Naive thymus-derived CD8-positive, alpha-beta T cell (primary cell): ENCODE results near the gene NTRK1. TPM values are rescaled to one million over a fixed set of nuclear protein-coding genes. Genes with fewer than 3 reads are reported as not detected.

Experiments
- ATAC-seq, 2 donors: fragments of 150-1000 bp; cut with Tn5 transposase in 1 of 2; sonication (Bioruptor Pico), chemical (Tn5 transposase) in 1 of 2; 1 replicate in 1 of 2; 2 replicates in 1 of 2; pipeline ENCODE4 v1.10.0; 2021; ENCODE audit warnings: mild to moderate bottlenecking in 2 of 2, moderate library complexity in 2 of 2
- POLR2A ChIA-PET: fragments of 350-600 bp; sonication (Branson Sonifier 250); formaldehyde crosslinking; loops from one replicate; lab custom pipeline; 2021; ENCODE audit warnings: antibody characterized with exemption; lab: Charles Lee
- DNase-seq, 10 donors: peaks; one replicate each; pipeline versions ENCODE4 v3.0.0 to v3.0.0-alpha.2; 2020 to 2022
- H3K27ac Mint-ChIP-seq, 10 donors: one replicate each; pipeline ENCODE4 v1.8.0; 2020 to 2022; ENCODE audit warnings: mild to moderate bottlenecking in 10 of 10, mixed read lengths in 10 of 10, moderate library complexity in 4 of 10, inconsistent platforms in 1 of 10
- H3K27me3 Mint-ChIP-seq, 5 donors: one replicate each; pipeline ENCODE4 v1.8.0; 2021 to 2022; ENCODE audit warnings: mixed read lengths in 5 of 5
- H3K36me3 Mint-ChIP-seq, 3 donors: one replicate each; pipeline ENCODE4 v1.8.0; 2020 to 2022; ENCODE audit warnings: mixed read lengths in 3 of 3, mild to moderate bottlenecking in 2 of 3, inconsistent platforms in 1 of 3
- H3K4me1 Mint-ChIP-seq, 4 donors: one replicate each; pipeline ENCODE4 v1.8.0; 2021 to 2022; ENCODE audit warnings: mixed read lengths in 4 of 4
- H3K4me3 Mint-ChIP-seq, 10 donors: one replicate each; pipeline ENCODE4 v1.8.0; 2020 to 2022; ENCODE audit warnings: mild to moderate bottlenecking in 10 of 10, mixed read lengths in 10 of 10, moderate library complexity in 6 of 10, inconsistent platforms in 1 of 10
- H3K9me3 Mint-ChIP-seq, 9 donors: one replicate each; pipeline ENCODE4 v1.8.0; 2020 to 2022; ENCODE audit warnings: mixed read lengths in 9 of 9, mild to moderate bottlenecking in 3 of 9, inconsistent platforms in 1 of 9, moderate library complexity in 1 of 9
- polyA plus RNA-seq, 3 donors: library from polyadenylated mRNA; unstranded; fragments of 300-500 nt; fragmentation: Illumina TruSeq; gene quantifications; one replicate each; pipeline ENCODE4 v1.2.3, GENCODE V29; 2021
- total RNA-seq, 8 experiments: library from RNA in 2 of 8; stranded (reverse) in 2 of 8; gene quantifications; one replicate each; pipeline ENCODE4 v1.2.3 and lab custom pipeline; 2021 to 2026

NTRK1 gene
- total and polyA plus RNA-seq, 5 experiments from 2014 or later = 0.14 to 0.25 TPM; not detected in 3

- DNase-seq (peak in 9 of 10 donors; percentile 36 to 77 (median 52)), ATAC-seq (peak; percentile 79 to 80)
- Mint-ChIP-seq H3K9me3 (no peaks in the 10 kb centered on the region), H3K27ac (no peak overlapping the region), H3K27me3 (peaks cover 45 to 98% (median 74%) of the 10 kb centered on the region in 5 donors), H3K36me3 (peaks cover 0 to 3% (median 0%) of the 10 kb centered on the region in 3 donors), H3K4me3 (peak overlapping the region in 7 of 10 donors; percentile 14 to 71 (median 51)), H3K4me1 (peaks cover 13 to 37% (median 34%) of the 10 kb centered on the region in 4 donors)
- POLR2A ChIA-PET = no interaction called here
Observed at GRCh38 chr1:156927215-156928042, 66.8 kb downstream of the NTRK1 start.

- H3K36me3 Mint-ChIP-seq = peaks cover 0 to 3% (median 0%) of the 10 kb centered on the region in 3 donors
- DNase-seq (no peak), ATAC-seq (peak; percentile 7 to 16)
- peaks cover 40 to 98% (median 67%) of the 10 kb centered on the region in 5 donors for H3K27me3 Mint-ChIP-seq
- peaks cover 11 to 33% (median 32%) of the 10 kb centered on the region in 4 donors for H3K4me1 Mint-ChIP-seq
- peak overlapping the region in 1 of 10 donors; percentile 66 for H3K27ac Mint-ChIP-seq
- no peaks in the 10 kb centered on the region for H3K9me3 Mint-ChIP-seq
- POLR2A ChIA-PET = no interaction called here
- H3K4me3 Mint-ChIP-seq = peak overlapping the region; percentile 14 to 71 (median 52)
Observed at GRCh38 chr1:156928043-156928602, 67.5 kb downstream of the NTRK1 start.

- Mint-ChIP-seq H3K36me3 (no peaks in the 10 kb centered on the region), H3K4me3 (no peak overlapping the region), H3K4me1 (peaks cover 7 to 28% (median 26%) of the 10 kb centered on the region in 4 donors), H3K9me3 (no peaks in the 10 kb centered on the region), H3K27me3 (peaks cover 36 to 82% (median 61%) of the 10 kb centered on the region in 5 donors), H3K27ac (no peak overlapping the region)
- POLR2A ChIA-PET = no interaction called here
- ATAC-seq (no peak), DNase-seq (no peak)
Observed at GRCh38 chr1:156929596-156930238, 69.1 kb downstream of the NTRK1 start.

GRCh38 chr1:156930483-156930882 lies 69.8 kb downstream of the NTRK1 start:
- POLR2A ChIA-PET = no interaction called here
- ATAC-seq (no peak), DNase-seq (no peak)
- Mint-ChIP-seq H3K4me1 (peaks cover 7 to 27% (median 24%) of the 10 kb centered on the region in 4 donors), H3K4me3 (no peak overlapping the region), H3K36me3 (peaks cover 0 to 7% (median 0%) of the 10 kb centered on the region in 3 donors), H3K27me3 (peaks cover 32 to 74% (median 53%) of the 10 kb centered on the region in 5 donors), H3K9me3 (no peaks in the 10 kb centered on the region), H3K27ac (peak overlapping the region in 1 of 10 donors; percentile 53)

Other genes starting within 250 kb of the NTRK1 start
- under 1 TPM; 0.39 to 0.58 TPM for gene HAPLN2, start 241.4 kb upstream of the NTRK1 start, total RNA-seq
- gene HAPLN2, start 241.4 kb upstream of the NTRK1 start, polyA plus RNA-seq = not detected
- gene BCAN, start 218.7 kb upstream of the NTRK1 start, total RNA-seq = not detected
- gene BCAN, start 218.7 kb upstream of the NTRK1 start, polyA plus RNA-seq = not detected
- gene NES, start 183.5 kb upstream of the NTRK1 start, total RNA-seq = not detected
- not detected for gene NES, start 183.5 kb upstream of the NTRK1 start, polyA plus RNA-seq
- gene CRABP2, start 155.3 kb upstream of the NTRK1 start, total RNA-seq = 1 to 10 TPM in 1 of 2 experiments, under 1 TPM in 1; 0.44 to 2.9 TPM
- not detected for gene CRABP2, start 155.3 kb upstream of the NTRK1 start, polyA plus RNA-seq
- 10 to 100 TPM; 33.6 to 39.3 TPM for gene METTL25B, start 132.4 kb upstream of the NTRK1 start, total RNA-seq
- gene METTL25B, start 132.4 kb upstream of the NTRK1 start, polyA plus RNA-seq = 1 to 10 TPM; 2.3 to 6.7 (median 5.6) TPM
- 10 to 100 TPM; 45.0 to 50.3 TPM for gene ISG20L2, start 132.1 kb upstream of the NTRK1 start, total RNA-seq
- 10 to 100 TPM; 20.0 to 23.4 (median 20.7) TPM for gene ISG20L2, start 132.1 kb upstream of the NTRK1 start, polyA plus RNA-seq
- 10 to 100 TPM; 49.7 to 56.9 TPM for gene MRPL24, start 119.8 kb upstream of the NTRK1 start, total RNA-seq
- gene MRPL24, start 119.8 kb upstream of the NTRK1 start, polyA plus RNA-seq = 100 to 1,000 TPM in 2 of 3 donors, 10 to 100 TPM in 1; 98.6 to 109 (median 103) TPM
- 100 to 1,000 TPM in 1 of 2 experiments, 10 to 100 TPM in 1; 95.4 to 103 TPM for gene HDGF, start 109.2 kb upstream of the NTRK1 start, total RNA-seq
- gene HDGF, start 109.2 kb upstream of the NTRK1 start, polyA plus RNA-seq = 10 to 100 TPM; 25.0 to 50.1 (median 41.3) TPM
- gene PRCC, start 93.3 kb upstream of the NTRK1 start, total RNA-seq = 10 to 100 TPM; 59.5 to 64.0 TPM
- gene PRCC, start 93.3 kb upstream of the NTRK1 start, polyA plus RNA-seq = 10 to 100 TPM; 22.9 to 55.7 (median 39.9) TPM
- gene SH2D2A, start 44.0 kb upstream of the NTRK1 start, total RNA-seq = 10 to 100 TPM; 24.3 to 24.7 TPM
- 10 to 100 TPM; 23.6 to 31.5 (median 25.6) TPM for gene SH2D2A, start 44.0 kb upstream of the NTRK1 start, polyA plus RNA-seq
- not detected for gene INSRR, start 1.7 kb upstream of the NTRK1 start, total RNA-seq
- not detected for gene INSRR, start 1.7 kb upstream of the NTRK1 start, polyA plus RNA-seq
- under 1 TPM in 1 of 2 experiments, not detected in 1; 0.11 TPM for gene PEAR1, start 32.9 kb downstream of the NTRK1 start, total RNA-seq
- gene PEAR1, start 32.9 kb downstream of the NTRK1 start, polyA plus RNA-seq = not detected
- gene LRRC71, start 59.8 kb downstream of the NTRK1 start, total RNA-seq = not detected
- gene LRRC71, start 59.8 kb downstream of the NTRK1 start, polyA plus RNA-seq = not detected
- gene ARHGEF11, start 184.9 kb downstream of the NTRK1 start, total RNA-seq = 10 to 100 TPM; 34.8 to 35.3 TPM
- gene ARHGEF11, start 184.9 kb downstream of the NTRK1 start, polyA plus RNA-seq = 10 to 100 TPM in 1 of 3 donors, 1 to 10 TPM in 2; 4.5 to 15.8 (median 9.9) TPM
- gene ETV3L, start 238.9 kb downstream of the NTRK1 start, total RNA-seq = not detected
- gene ETV3L, start 238.9 kb downstream of the NTRK1 start, polyA plus RNA-seq = not detected